Spleen (tissue), 11 donors: ENCODE results near the gene MLLT10. TPM values are rescaled to one million over a fixed set of nuclear protein-coding genes. Genes with fewer than 3 reads are reported as not detected.

Experiments used
- DNase-seq: peaks from one replicate; pipeline ENCODE4 v3.0.0-alpha.2; 2020
- H3K27ac ChIP-seq, 8 donors: fragments of 200-600 bp; sonication (generic) in 7 of 8; 1 replicate in 4 of 8; 2 replicates in 4 of 8; pipeline versions ENCODE4 v1.5.0 to v1.8.0; 2016 to 2021; ENCODE audit warnings: inconsistent platforms in 4 of 8, mild to moderate bottlenecking in 4 of 8, moderate library complexity in 1 of 8
- H3K27me3 ChIP-seq, 7 donors: fragments of 200-600 bp; sonication (generic) in 6 of 7; replicated peaks in 1 of 7; 1 replicate in 4 of 7; 2 replicates in 3 of 7; pipeline versions ENCODE4 v1.5.0 to v1.8.0; 2016 to 2021; ENCODE audit warnings: inconsistent platforms in 3 of 7, mild to moderate bottlenecking in 1 of 7
- H3K36me3 ChIP-seq, 6 donors: fragments of 200-600 bp; sonication (generic) in 5 of 6; 1 replicate in 4 of 6; 2 replicates in 2 of 6; pipeline versions ENCODE4 v1.5.0 to v1.8.0; 2016 to 2021; ENCODE audit warnings: inconsistent platforms in 2 of 6
- H3K4me1 ChIP-seq, 6 donors: fragments of 200-600 bp; sonication (generic) in 5 of 6; 1 replicate in 3 of 6; 2 replicates in 3 of 6; pipeline versions ENCODE4 v1.5.0 to v1.8.0; 2016 to 2021; ENCODE audit warnings: inconsistent platforms in 3 of 6
- H3K4me3 ChIP-seq, 8 donors: fragments of 200-600 bp; sonication (generic) in 7 of 8; 1 replicate in 4 of 8; 2 replicates in 4 of 8; pipeline versions ENCODE4 v1.5.0 to v1.8.0; 2016 to 2021; ENCODE audit warnings: inconsistent platforms in 4 of 8, mild to moderate bottlenecking in 4 of 8, moderate library complexity in 2 of 8
- H3K9me3 ChIP-seq, 8 donors: fragments of 200-600 bp; sonication (generic) in 7 of 8; 1 replicate in 4 of 8; 2 replicates in 4 of 8; pipeline versions ENCODE4 v1.5.0 to v1.8.0; 2016 to 2021; ENCODE audit warnings: inconsistent platforms in 4 of 8
- POLR2A ChIP-seq, 3 donors: fragments of 450-650 bp; IDR thresholded peaks; one replicate each; pipeline ENCODE4 v1.5.1; 2017; ENCODE audit warnings: antibody characterized with exemption in 3 of 3, mild to moderate bottlenecking in 1 of 3
- POLR2AphosphoS5 ChIP-seq, 3 donors: sonication (generic); formaldehyde crosslinking; IDR thresholded peaks; one replicate each; pipeline ENCODE4 v1.5.1; 2017; ENCODE audit warnings: antibody characterized with exemption in 3 of 3
- WGBS, 5 donors: extraction: QIAGEN DNeasy Blood & Tissue Kit in 3 of 5; methylation state at CpG; one replicate each; pipeline versions ENCODE4 v1.1.5 to v1.1.7; 2013 to 2018; 5-methylcytosine and 5-hydroxymethylcytosine counted together
- intact Hi-C: fragments of 100-400 bp; cut with DNase I; formaldehyde crosslinking; loops from one replicate; pipeline ENCODE4 v1.15.0; 2023; ENCODE audit warnings: low total_unique reads
- polyA plus RNA-seq, 3 donors: library from polyadenylated mRNA; stranded (reverse); fragments of 200-250 nt; gene quantifications; one replicate each; pipeline ENCODE4 v1.2.1, GENCODE V29; 2013
- total RNA-seq, 7 donors: library from RNA; depleted of rRNA in 3 of 7; stranded (reverse); fragments of >200 nt in 3 of 7; fragmentation: NEBNext Ultra II Directional in 4 of 7; extraction: Animal tissue kit (Norgen Biotek cat#: 25700) in 4 of 7; gene quantifications; one replicate each; pipeline versions ENCODE4 v1.1.0 to v1.2.1, GENCODE V29; 2016 to 2021
- TF ChIP-seq, protein P1 (sequence below), 11 experiments: fragments of 200-600 bp in 7 of 11; fragments of 450-650 bp in 4 of 11; sonication (generic) in 4 of 11; IDR thresholded peaks in 8 of 11; conservative IDR thresholded peaks in 3 of 11; 1 replicate in 7 of 11; 2 replicates in 4 of 11; pipeline versions ENCODE4 v1.4.0 to v1.8.0; 2016 to 2021; ENCODE audit warnings: antibody characterized with exemption in 11 of 11, inconsistent platforms in 4 of 11, mild to moderate bottlenecking in 1 of 11
- donor health status: healthy with polysubstance abuse.
- donor health status: DM: no; HTN: no; CAD: no; lungs with moderate emphysema.
- donor health status: DM: no; HTN: no; CAD: no.
- donor health status: Bipolar disorder and iron deficiency.
- donor health status: healthy.
- donor health status: DM: no; HTN: no; CAD: no.
- donor health status: DM: yes; HTN: yes; CAD: no.

Gene MLLT10
- total and polyA plus RNA-seq, 10 donors, result 9.5 to 58.1 (median 43.0) TPM

DNA sequence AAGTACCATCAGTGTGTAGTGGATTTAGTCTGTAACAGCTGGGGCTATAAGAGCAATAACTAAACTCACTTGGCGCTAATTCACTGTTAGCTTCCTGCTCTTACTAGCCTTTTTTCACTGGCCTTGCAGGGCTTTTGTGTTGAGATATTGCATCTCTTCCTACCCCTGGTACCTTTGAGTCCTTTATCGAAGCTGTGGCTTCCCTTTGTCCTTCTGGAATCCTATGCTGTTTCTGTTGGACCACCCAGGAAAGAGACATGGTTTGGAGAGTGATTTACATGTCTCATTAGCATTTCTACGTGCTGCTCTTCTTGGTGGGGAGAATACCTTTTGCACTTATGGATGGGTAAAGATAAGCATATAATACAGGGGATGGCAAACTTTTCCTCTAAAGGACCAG, 103.8 kb downstream of the MLLT10 start:
- DNase-seq, result no peak
- TF ChIP-seq POLR2AphosphoS5 (IDR thresholded peaks at IDR 0.05) (no peak), POLR2A (IDR thresholded peaks at IDR 0.05) (no peak)
- TF ChIP-seq, protein P1, sequence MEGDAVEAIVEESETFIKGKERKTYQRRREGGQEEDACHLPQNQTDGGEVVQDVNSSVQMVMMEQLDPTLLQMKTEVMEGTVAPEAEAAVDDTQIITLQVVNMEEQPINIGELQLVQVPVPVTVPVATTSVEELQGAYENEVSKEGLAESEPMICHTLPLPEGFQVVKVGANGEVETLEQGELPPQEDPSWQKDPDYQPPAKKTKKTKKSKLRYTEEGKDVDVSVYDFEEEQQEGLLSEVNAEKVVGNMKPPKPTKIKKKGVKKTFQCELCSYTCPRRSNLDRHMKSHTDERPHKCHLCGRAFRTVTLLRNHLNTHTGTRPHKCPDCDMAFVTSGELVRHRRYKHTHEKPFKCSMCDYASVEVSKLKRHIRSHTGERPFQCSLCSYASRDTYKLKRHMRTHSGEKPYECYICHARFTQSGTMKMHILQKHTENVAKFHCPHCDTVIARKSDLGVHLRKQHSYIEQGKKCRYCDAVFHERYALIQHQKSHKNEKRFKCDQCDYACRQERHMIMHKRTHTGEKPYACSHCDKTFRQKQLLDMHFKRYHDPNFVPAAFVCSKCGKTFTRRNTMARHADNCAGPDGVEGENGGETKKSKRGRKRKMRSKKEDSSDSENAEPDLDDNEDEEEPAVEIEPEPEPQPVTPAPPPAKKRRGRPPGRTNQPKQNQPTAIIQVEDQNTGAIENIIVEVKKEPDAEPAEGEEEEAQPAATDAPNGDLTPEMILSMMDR (IDR thresholded peaks at IDR 0.05 in 8 of 11, conservative IDR thresholded peaks at IDR 0.05 in 3 of 11), result no peak
- peaks cover 0 to 48% (median 0%) of the 10 kb centered on the region in 6 donors for H3K36me3 ChIP-seq
- intact Hi-C loops, result no loop called here
- H3K27ac ChIP-seq, result no peak overlapping the region
- 72 to 90% (median 87%) methylated on average over 3 of the region's 3 CpGs for WGBS, 5 donors
- no peak overlapping the region for H3K4me3 ChIP-seq
- no peaks in the 10 kb centered on the region for H3K27me3 ChIP-seq
- H3K4me1 ChIP-seq, result peaks cover 0 to 3% (median 0%) of the 10 kb centered on the region in 6 donors
- no peaks in the 10 kb centered on the region for H3K9me3 ChIP-seq

GRCh38 chr10:21638681-21639080, 104.6 kb downstream of the MLLT10 start:
- peaks cover 0 to 3% (median 0%) of the 10 kb centered on the region in 6 donors for H3K4me1 ChIP-seq
- no peak for DNase-seq
- H3K9me3 ChIP-seq, result no peaks in the 10 kb centered on the region
- no peaks in the 10 kb centered on the region for H3K27me3 ChIP-seq
- intact Hi-C loops, result no loop called here
- H3K27ac ChIP-seq, result no peak overlapping the region
- H3K4me3 ChIP-seq, result no peak overlapping the region
- H3K36me3 ChIP-seq, result peaks cover 0 to 43% (median 0%) of the 10 kb centered on the region in 6 donors
- 93 to 99% (median 96%) methylated on average over 2 of the region's 2 CpGs for WGBS, 5 donors
- no peak for TF ChIP-seq POLR2A (IDR thresholded peaks at IDR 0.05)
- TF ChIP-seq, protein P1 (IDR thresholded peaks at IDR 0.05 in 8 of 11, conservative IDR thresholded peaks at IDR 0.05 in 3 of 11), result no peak
- no peak for TF ChIP-seq POLR2AphosphoS5 (IDR thresholded peaks at IDR 0.05)

DNA sequence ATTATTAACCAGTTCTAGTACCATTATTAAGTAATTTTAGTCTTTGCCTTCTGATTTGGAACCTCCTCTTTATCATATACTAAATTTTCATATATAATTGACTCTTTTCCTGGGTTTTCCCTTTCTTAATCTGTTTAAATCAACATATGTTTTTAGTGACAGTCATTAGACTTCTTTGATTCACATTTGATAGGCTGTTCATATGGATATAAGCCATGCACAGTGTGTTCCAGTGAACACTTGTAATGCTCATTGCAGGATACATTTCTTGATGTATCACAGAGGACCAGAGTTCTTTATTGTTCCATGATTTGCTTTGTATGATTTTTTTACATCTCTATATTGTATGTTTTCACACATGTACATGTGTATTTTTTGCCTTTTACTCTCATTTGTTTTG, 114.0 kb downstream of the MLLT10 start:
- TF ChIP-seq POLR2A (IDR thresholded peaks at IDR 0.05) (no peak), POLR2AphosphoS5 (IDR thresholded peaks at IDR 0.05) (no peak)
- TF ChIP-seq, protein P1 (IDR thresholded peaks at IDR 0.05 in 8 of 11, conservative IDR thresholded peaks at IDR 0.05 in 3 of 11), result no peak
- no peak overlapping the region for H3K4me3 ChIP-seq

DNA sequence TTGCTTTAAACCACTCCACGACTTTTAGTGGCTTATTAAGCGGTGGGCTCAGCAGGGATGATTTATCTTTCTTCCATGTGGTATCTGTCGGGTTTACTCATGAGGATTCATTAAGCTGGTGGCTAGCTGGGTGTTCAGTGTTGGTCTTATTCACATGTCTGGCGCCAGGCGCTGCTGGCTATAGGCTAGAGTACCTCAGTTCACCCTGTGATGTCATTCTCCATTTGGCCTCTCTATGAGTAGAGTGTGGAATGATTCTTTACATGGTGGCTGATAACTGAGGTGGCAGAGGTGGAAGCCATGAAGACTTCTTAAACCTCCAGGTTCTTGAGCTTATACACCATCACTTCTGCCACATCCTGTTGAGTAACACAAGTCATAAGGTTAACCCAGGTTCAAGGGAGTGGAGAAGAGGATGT, 115.4 kb downstream of the MLLT10 start:
- Histone ChIP-seq H3K4me3 (no peak overlapping the region), H3K36me3 (peaks cover 0 to 58% (median 0%) of the 10 kb centered on the region in 6 donors), H3K4me1 (peaks cover 0 to 6% (median 0%) of the 10 kb centered on the region in 6 donors), H3K27ac (no peak overlapping the region), H3K27me3 (no peaks in the 10 kb centered on the region), H3K9me3 (no peaks in the 10 kb centered on the region)
- 93 to 99% (median 96%) methylated on average over 5 of the region's 5 CpGs for WGBS, 5 donors
- intact Hi-C loops, result no loop called here
- no peak for DNase-seq
- TF ChIP-seq, protein P1 (IDR thresholded peaks at IDR 0.05 in 8 of 11, conservative IDR thresholded peaks at IDR 0.05 in 3 of 11), result no peak
- TF ChIP-seq POLR2AphosphoS5 (IDR thresholded peaks at IDR 0.05) (no peak), POLR2A (IDR thresholded peaks at IDR 0.05) (no peak)

More for the DNA sequence above, 114.0 kb downstream of the MLLT10 start:
- no peak for DNase-seq
- Histone ChIP-seq H3K36me3 (peaks cover 0 to 47% (median 0%) of the 10 kb centered on the region in 6 donors), H3K4me1 (peaks cover 0 to 6% (median 0%) of the 10 kb centered on the region in 6 donors), H3K27ac (no peak overlapping the region), H3K9me3 (no peaks in the 10 kb centered on the region), H3K27me3 (no peaks in the 10 kb centered on the region)
- intact Hi-C loops, result no loop called here
